ENCODE results near the gene TRIM71.

- TF ChIP-seq CTCF (IDR thresholded peaks at IDR 0.05), result no peak
- TF ChIP-seq EP300 (IDR thresholded peaks at IDR 0.05), result no peak
Observed at GRCh38 chr3:32903953-32904352, 86.2 kb downstream of the TRIM71 start.
